CD4-positive, alpha-beta T cell treated with Interleukin-21 for 1 hour (primary cell): ENCODE measurements around the gene AGPS.
"Not testable (repeated sequence)": the region's sequence is repeated elsewhere in the genome, so short reads cannot be mapped to it uniquely, and the experiment has no call there.

Experiments
- DNase-seq: peaks from one replicate; pipeline ENCODE4 v3.0.0-alpha.2; 2020

AGPS gene

DNA sequence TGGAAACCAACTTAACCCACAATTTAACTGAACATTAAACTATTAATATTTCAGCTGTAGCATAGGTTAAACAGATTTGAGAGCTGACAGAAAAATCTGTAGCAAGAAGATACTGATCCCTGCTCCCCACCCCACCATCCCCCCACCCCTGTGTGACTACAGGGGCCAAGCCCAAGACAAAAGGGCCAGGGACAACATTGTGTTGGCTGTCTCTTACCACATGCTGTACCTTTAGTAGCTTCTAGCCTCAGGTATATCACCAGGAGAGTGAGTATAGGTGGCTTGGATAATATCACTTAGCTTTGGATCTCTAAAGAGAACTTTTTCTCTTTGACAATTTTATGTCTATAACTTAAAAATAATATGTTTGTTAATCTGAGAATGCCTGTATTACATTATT is 140.7 kb downstream of the AGPS start:
- no peak for DNase-seq

DNA sequence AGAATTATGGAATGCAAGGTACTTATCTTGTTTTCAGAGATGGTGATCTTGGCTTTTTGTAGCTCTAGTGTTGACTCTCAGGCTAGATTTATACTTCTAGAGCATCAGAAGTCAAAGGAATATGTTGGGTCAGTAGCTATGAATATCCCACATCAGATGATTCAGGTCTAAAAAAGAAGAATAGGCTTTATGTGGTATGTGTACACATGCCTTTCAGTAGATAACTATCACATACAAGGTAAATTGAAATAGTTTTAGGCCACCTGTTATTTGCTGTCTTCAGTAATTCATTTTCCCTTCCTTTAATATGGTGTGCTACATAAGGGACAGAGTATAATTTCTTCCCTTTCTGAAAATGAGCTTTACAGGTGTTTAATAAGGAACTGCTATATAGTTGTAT is 142.4 kb downstream of the AGPS start:
- DNase-seq = no peak

DNA sequence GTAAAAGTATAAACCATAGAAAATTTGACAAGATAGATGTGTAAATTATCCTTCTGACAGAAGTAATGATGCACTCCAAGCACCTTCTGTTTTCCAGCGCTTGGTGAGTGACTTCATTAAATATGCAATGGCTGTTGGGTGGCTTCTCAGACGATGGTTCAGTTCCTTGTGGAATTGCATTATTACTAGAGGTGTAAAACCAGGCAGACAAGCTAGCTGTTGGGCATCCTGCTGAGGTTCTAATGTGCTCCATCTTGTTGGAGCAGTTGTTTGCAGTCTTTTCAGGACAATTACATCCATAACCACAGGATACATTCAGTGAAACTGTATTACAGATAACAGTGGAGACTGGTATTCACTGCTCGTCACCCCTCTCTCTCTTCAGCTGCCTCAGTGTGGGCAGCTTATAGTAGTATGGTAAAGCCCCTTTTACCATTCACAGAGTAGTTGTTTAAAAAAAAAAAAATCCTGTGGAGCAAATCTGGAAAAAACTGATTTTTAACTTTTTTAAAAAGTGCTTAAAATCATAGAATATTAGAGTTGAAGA is 143.5 kb downstream of the AGPS start:
- DNase-seq = no peak

DNA sequence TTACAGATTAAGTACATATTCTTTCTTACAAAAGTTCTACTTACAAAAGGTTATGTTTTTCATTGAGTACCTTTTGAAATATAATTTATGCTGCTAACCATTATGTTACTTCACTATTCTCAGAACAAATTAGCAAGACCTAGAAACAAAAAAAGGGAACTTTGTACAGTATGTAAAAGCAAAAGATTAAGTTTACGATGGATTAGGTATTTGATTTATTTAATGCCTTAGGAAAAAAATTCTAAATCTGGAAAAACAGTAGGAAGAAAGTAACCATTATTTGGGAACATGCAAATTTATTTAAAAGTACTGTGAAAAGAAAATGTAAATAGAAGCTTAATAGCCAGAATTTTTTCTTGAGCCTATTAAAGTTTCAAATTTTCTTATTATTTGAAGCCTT is 144.6 kb downstream of the AGPS start:
- DNase-seq = no peak

DNA sequence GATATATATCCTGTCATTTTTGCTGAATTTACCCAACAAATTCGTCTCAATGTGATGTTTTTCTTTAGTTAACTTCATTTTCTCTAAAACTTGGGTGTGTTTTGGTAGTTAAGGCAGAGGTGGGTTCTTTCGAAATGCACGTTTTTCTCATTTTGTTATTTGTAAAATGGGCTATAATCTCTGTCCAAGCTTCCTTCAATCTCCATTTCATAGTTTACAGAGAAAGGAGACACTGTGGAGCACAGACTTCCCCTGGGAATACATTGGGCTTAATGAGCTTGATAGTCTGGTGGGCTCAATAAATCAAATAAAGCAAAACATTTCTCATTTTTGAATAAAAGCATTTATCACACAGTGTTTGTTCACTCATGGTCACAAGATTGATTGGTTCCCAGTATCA is 145.1 kb downstream of the AGPS start:
- no peak for DNase-seq

DNA sequence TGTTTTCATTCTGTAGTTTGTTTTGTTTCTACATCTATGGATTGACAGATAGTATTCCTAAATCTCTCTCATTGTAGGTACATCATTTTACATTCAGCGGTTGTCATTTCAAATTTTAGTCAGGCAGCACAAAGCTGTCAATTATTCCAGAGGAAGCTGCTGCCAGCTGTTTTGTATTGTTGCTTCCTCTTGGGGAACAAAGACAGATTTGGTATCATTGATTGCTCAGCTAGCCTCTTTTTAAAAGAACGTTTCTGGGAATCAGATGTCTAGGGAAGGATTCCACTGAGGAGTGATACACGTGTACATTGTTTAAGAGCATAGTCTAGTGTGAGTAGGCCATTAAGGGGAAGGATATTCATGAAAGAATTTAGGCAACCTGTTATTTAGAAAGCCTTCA is 145.8 kb downstream of the AGPS start:
- no peak for DNase-seq

DNA sequence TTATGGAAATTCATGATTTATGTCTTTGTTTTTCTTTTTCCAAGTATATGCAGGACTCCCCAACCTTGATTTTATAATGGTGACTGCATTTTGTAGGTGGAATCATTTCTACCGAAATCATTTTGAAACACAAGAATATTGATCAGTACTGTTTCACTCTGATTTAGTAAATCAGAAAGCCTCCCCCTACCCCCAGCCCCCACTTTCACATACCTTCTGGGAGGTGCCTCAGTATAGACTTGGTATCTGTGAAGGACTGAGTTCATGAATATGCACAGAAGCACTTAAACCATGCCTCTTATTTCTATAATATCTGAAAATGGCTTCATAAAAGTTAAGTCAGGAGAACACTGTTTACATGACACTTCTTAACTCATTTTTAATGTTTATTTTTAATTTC is 147.7 kb downstream of the AGPS start:
- DNase-seq = no peak

DNA sequence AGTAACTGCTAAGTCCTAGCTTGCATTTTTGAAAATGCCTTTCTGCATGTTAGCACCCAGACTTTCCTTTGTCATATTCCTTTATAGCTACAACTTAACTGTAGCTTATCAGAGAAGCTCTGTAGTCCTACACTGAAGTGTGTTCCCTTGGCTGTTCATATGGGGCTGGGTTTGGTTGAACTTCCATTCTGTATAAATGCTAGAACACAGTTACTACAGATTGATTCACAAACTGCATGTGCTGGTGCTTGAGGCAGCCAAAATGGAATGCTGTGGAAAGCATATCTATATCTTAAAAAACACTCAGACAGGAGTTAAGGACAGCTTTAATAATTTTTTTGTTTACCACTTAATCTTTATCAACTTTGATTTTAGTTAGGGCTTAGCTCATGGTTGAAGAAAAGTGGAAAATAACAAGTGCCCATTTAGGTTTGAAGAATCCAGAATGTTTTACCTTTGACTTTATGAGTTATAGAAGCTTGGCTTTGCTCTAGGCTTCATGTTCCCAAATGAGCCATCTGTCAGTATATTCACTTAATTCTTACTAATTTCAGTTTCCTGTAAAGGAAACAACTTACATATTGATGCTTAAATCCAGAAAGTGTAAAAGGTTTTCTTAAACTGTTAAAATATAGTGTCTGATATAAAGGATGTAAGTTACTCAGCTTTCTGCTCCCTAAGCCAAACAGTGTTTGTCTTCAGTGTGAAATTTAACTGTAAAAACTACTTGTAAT is 148.9 kb downstream of the AGPS start:
- no peak for DNase-seq

DNA sequence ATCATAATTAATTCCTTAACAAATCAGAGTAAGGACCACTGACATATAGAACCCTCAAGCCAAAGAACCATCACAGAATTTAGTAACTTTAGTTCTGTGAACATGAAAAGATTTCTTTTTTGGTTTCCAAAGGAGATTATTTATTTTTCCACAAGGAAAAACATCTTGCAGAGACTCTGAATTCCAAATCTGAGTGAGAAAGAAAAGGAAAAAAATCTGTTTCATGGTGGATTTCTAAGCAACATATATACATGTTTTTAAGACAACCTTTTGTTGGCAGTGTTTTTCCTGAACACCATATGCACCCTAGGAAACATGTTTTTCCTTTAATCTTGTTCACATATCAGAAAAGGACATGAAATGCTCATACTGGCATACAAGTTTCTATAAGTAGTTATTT is 149.8 kb downstream of the AGPS start:
- no peak for DNase-seq

DNA sequence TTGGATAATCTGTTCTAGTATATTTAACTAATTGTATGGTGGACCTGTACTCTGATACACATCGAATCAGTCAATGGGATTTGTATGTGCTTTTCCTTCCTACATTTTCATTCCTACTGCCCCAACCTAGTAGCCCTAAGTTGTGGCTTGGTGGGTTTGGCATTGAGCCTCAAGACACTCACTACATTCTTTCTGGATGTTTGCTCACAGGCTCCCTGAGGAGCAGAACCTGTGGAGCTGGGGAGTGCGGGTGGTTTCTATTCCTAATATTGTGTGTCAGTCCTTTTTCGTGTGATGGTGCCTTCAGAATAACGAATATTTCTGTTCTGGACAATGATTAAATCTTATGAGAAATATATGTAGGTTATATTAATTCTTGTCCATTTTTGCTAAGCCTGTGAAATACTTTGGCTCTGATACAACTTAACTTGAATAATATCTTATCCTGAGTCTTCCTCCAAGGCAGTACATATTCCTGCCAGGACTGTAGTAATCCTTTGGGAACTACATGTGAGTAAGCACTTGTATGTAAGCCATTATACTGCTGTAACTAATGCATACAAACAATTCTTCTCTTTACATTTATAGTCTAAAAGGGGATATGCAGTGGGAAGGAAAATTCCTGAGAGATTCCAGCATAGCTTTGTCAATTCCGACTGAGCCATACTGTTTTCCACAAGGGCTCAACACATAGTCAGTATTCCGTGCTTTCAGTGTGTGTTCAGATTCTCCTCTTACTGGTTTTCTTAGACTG is 150.6 kb downstream of the AGPS start:
- DNase-seq = no peak

DNA sequence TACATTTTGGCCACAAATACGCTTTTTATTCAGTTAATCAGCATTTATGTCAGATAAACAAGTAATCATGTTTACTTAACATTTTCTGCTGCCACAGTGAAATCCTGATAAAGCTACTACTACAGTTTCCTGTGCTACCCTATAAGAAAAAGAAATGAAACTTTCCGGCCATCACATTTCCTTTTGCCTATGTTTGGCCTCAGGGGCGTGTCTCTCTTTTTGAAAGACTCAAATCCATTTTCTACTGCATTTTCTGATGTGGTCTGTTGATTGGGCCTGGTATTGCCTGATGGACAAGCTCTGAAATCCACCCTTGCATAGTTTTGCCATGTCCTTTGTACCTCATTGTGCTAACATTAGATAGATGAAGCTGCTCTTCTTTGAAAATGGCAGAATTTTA is 152.6 kb downstream of the AGPS start:
- no peak for DNase-seq

DNA sequence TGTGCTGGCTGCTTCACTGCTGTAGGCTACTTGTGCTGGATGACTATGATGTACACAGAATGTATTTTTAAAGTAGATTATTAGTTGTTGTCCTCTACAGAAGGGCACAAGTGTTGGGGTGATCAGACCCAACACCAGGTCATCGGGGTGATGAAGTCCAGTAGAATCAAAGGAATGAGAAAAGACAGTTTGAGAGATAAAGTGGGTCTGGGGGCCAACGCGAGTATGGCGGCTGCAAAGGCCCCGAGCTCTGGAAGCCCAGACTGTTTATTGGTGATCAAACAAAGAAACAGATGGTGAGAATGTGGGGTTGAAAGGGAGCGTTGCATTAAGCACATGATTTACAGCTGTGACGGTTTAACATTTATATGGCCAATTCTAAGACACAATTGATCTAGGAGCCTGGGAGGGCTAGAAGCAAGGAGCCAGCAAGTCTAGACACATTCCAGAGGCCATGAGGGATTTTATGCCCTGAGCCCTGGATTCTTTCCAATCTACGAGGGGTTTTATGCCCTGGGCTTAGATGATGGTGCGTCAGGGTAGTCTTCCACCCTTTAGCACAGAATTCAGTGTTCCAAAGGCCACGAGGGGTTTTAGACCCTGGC is 153.5 kb downstream of the AGPS start:
- no peak for DNase-seq

DNA sequence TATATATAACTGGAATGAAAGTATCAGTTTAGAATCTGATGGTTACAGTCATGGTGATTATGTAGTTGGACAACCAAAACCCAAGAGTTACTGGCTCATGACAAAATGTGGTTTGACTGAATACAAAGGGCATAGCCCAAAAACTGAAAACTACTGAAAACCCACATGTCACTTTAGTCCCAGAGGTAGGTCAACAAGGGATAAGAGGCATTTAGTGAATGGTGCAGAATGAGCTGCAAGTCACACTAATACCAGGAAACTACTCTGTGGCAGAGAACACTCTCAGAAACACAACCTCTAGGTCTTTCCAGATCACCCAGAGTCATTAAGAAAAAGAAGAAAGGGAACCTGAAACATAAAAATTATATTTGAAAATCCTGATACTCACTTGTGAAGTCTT is 154.5 kb downstream of the AGPS start:
- DNase-seq = no peak

DNA sequence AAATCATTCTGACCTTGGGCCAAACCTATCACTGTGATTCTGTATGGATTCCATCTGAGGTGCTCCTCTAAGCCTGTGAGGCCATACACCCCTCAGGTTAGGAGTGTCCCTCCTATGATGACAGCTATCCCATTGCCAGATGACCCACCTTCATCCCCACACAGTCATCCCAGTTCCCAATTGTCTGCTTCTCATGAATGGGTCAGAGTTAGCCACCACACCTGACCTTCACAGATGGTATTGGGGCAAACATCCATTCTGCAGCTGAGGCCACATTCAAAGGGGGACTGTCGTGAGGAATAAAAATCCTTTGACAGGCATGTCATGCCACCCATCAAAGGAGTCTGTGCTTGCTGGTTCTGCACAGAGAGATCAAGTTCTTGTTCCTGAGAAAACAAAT is 155.2 kb downstream of the AGPS start:
- DNase-seq = no peak

DNA sequence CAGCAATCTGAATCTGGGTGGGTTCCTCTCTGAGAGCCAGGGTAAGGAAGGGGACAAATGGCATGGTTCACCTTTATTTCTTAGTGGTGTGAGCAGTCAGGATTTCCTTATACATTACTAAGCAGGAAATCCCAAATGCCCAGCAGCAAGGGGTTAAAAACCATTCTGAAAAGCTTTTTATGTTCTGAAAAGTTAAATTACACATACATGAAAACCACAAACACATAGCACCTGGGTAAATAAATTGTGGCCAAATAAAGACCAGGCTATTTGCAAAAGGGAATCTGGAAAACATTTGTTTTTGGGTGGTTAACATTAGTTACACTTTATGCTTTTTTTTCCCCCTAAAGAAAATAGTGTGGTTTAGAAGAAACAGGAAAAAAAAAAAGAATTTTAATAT is 156.1 kb downstream of the AGPS start:
- DNase-seq = no peak

DNA sequence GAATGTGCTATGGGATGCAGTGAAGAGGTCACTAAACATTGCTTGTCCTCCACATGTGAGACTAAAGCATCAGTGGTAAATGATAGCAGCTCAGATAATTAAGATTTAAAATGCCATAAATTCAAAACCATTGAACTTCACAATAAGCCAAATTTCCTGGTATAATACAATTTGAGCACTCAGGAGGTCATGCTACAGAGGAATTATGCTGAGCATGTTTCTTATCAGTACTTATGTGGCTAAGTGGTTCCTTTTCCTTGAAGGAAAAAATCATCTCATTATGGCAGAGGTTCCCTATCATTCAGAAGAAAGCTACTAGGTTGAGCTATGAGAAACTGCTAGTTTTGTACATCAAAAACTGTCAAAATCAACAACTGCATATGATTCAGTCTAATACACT is 156.6 kb downstream of the AGPS start:
- DNase-seq = no peak

DNA sequence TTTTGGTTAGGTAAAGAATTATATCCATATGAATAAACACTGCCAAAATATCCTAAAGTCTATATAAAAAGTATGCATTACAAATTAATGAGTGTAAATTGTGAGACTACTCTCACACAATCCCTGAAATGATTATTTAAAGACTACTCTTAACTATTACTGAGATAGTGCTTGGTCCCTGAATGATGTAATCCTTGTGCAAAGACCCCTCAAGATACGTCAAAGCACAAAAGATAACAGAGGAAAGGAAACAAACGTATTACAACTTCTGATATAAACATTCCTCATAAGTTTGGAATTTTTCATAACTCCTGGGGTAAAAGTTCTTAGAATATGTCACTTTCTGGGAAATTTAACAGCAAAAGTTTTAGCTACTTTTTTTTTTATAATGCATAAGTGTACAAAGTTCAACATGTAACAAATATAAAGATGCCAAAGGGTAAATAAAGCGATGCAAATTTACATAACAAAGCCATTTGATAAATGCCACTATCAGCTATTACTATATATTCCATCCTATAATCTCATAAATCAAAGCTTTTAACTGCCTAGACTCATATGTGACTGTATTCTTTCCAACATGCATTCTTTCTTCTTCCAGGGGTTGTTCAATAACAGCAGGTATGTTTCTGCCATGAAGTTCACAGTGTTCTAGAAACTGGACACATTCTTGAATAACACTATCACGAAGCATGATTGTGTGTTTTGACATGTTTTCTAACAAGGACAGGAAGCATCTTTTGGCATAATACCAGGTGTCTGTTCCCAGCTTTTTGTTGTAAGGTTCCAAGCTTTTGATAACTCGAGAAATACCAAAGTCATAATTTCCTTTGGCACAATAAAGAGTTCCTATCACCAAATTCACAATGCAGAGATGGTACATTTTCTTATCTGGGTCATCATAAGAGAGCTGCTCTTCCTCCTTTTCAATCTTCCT is 158.0 kb downstream of the AGPS start:
- DNase-seq = no peak

DNA sequence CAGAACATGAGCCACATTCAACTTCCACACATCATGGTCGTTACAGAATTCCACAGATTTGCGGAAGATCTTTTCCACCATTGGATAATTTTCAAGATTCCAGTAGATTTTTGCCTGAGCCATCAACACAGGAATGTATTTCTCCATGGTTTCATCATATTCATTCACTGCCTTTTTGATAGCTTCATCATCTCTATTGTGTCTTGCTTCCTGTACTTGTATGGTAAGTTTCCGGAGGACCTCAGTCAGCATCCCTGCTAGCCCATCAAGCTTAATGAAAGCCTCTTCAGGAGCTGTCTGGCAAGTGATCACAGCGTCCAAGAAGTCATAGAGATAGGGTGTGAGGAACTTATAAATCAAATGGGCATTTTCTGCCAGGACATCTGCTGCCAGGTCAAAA is 158.8 kb downstream of the AGPS start:
- DNase-seq = not testable (repeated sequence)

DNA sequence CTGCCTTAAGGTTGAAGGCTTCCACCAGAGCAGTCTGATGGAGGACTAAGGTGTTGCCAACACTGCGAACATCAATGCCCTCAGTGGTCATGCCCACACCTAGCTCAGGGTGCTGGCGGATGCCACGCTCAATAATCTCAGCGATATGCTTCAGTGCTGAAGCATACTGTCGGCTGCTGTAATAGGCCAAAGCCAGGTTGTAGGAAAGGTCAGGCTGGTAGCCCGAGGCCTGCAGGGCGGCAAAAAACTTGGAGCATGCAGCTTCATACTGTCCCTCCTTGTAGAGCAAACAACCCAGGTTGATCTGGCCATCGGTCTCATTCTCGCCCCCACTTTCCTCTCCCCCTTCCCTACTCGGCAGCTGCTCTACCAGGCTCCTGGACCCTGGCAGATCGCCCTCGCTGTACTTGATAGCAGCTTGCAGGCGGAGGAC is 159.4 kb downstream of the AGPS start:
- DNase-seq = no peak

DNA sequence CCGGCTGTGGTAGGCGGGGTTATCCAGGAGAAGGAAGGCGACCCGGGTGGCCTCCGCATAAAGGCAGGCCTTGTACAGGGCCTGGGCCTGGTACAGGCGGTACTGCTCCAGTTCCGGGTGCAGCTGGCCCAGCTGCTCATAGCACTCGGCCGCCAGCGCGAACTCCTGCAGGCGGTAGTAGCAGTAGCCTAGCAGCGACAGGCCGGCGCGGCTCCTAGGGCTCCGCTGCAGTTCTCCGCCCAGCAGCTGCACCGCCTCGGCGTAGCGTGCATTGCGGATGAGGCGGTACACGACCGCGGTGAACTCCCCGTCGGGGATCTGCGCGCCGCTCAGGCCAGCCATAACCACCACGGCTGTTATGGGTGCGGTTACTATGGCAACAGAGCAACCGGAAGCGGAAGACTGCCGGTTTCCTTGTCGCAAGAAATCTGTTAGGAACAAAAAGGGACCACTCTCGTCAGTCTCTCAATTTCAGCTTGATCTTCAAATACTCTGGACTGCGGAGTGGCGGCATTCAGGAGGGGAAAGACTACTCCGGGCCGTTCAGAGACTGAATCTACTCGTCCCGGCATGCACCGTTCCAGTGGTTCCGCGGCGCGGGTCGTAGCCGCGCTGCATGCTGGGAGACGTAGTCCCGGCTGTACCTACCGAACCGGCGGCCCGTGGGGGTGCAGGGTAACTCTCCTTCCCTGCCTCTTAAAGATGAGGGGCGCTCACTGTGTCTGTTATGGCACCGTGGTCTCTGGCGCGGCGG is 160.0 kb downstream of the AGPS start:
- DNase-seq = peak; percentile 94

DNA sequence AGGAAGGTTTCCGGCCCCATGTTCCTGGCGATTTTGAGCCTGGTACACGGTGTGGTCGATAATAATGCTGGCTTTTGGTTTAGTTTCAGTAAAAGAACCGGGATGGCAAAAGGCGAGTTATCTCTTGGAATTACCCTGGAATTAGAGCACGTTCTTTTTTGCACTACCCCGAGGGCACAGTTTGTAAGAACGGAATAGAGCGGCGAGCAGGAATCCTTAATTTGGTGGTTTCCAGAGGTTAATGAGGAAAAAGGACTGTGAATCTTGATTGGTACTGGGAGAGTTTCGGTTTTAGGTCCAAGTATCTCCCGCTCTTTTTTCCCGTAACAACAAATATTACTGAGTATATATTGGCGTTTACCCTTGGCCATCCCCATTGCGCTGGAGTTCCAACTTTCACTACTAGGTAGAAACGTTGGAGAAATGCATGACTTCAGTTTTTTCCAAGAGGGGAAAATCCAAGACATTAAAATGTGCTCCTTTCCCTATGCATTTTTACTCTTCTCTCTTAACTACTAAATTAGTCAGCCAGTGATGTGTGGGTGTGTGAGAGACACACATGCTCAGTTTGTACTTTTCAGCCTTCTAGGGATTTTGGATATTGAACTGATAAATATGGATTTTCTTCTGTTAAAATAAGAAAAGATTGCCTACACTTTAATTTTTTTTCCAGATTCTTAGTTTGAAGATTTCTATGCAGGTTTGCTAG is 160.8 kb downstream of the AGPS start:
- DNase-seq = no peak
